ENCODE measurements around the gene RPS6KA4. TPM values are rescaled to one million over a fixed set of nuclear protein-coding genes. Genes with fewer than 3 reads are reported as not detected.

The RPS6KA4 gene
- total RNA-seq, 4 donors from 2014 or later = 23.7 to 34.3 (median 26.2) TPM

DNA sequence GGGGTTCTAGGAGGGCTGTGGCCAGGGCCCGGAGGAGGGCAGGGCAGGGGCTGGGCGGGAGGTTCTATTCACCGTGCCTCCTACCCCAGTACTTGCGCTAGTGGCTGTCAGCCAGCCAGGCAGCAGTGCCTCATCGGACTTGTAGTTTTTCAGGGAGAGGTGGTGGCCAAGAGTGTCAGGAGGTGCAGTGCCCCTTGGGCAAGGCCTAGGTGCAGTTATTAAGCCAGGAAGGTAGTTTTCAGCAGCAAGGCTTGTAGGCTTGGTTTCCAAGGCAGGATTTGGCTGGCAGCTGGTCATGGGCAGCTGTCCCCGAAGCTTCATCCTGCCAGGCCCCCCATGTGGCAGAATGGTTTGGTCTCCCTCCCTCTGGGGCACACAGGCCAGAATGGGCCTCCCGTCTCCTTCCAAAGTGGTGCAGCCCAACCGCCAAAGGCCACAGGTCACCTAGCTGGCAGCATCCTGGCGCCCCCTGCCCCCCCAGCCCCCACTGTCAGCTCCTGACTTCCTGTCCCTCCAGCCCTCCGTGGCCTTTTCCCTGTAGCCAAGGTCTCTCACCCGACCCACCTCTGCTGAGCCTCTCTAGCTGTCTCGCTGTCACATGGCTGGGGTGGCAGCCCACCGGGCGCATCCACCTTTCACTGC is 10.5 kb upstream of the RPS6KA4 start:
- DNase-seq (ENCODE audit: low spot score in 2 of 2) = no peak
- WGBS, 2 donors = 53 to 57% methylated on average over 12 to 14 of the region's 14 CpGs
- TF ChIP-seq EP300 (IDR thresholded peaks at IDR 0.05) (no peak), POLR2A (IDR thresholded peaks at IDR 0.05) (no peak)
- TF ChIP-seq, protein P1, sequence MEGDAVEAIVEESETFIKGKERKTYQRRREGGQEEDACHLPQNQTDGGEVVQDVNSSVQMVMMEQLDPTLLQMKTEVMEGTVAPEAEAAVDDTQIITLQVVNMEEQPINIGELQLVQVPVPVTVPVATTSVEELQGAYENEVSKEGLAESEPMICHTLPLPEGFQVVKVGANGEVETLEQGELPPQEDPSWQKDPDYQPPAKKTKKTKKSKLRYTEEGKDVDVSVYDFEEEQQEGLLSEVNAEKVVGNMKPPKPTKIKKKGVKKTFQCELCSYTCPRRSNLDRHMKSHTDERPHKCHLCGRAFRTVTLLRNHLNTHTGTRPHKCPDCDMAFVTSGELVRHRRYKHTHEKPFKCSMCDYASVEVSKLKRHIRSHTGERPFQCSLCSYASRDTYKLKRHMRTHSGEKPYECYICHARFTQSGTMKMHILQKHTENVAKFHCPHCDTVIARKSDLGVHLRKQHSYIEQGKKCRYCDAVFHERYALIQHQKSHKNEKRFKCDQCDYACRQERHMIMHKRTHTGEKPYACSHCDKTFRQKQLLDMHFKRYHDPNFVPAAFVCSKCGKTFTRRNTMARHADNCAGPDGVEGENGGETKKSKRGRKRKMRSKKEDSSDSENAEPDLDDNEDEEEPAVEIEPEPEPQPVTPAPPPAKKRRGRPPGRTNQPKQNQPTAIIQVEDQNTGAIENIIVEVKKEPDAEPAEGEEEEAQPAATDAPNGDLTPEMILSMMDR (IDR thresholded peaks at IDR 0.05) = no peak
- H3K27ac ChIP-seq = no peak overlapping the region
- H3K27me3 ChIP-seq = no peaks in the 10 kb centered on the region
- H3K36me3 ChIP-seq = no peaks in the 10 kb centered on the region
- no peaks in the 10 kb centered on the region for H3K9me3 ChIP-seq
- H3K4me3 ChIP-seq = no peak overlapping the region
- peaks cover 0 to under 1% (median 0%) of the 10 kb centered on the region in 4 donors for H3K4me1 ChIP-seq

DNA sequence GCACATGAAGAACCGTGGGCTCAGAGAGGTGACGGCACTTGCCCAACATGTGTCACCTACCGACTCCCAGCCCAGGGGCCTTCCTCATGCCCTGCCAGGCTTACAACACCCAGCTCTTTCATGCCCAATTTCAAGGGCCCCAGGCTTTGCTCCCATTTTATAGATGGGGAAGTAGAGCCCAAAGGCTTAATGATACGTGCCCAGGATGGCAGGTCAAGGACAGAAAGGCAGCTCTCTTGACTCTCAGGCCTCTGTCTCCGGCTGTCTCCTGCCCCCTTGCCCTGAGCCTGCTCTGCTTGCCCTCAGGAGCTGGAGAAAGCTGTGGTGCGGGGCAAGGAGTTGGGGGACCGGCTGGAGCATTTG is 10.0 kb upstream of the RPS6KA4 start:
- H3K4me3 ChIP-seq = no peak overlapping the region
- no peaks in the 10 kb centered on the region for H3K4me1 ChIP-seq
- TF ChIP-seq EP300 (IDR thresholded peaks at IDR 0.05) (no peak), POLR2A (IDR thresholded peaks at IDR 0.05) (no peak)
- TF ChIP-seq, protein P1 (IDR thresholded peaks at IDR 0.05) = no peak
- H3K9me3 ChIP-seq = no peaks in the 10 kb centered on the region
- WGBS, 2 donors = 87 to 88% methylated on average over 6 to 7 of the region's 7 CpGs
- no peaks in the 10 kb centered on the region for H3K27me3 ChIP-seq
- H3K27ac ChIP-seq = no peak overlapping the region
- H3K36me3 ChIP-seq = no peaks in the 10 kb centered on the region
- DNase-seq (ENCODE audit: low spot score in 2 of 2) = no peak

DNA sequence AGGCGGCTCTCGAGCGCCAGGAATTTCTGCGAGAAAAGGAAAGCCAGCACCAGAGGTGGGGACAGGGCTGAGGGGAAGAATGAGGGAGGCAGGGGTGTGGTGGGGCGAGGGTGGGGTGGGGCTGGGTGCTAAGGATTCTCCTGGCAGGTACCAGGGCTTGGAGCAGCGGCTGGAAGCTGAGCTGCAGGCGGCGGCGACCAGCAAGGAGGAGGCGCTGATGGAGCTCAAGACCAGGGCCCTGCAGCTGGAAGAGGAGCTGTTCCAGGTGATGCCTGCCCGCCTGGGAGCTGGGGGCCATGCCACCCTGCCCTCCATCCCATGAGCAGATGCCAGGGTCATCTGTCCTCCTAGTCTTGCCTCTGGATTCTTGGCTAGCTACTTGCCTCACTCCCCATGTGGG is 9.6 kb upstream of the RPS6KA4 start:
- Histone ChIP-seq H3K4me1 (no peaks in the 10 kb centered on the region), H3K9me3 (no peaks in the 10 kb centered on the region), H3K4me3 (no peak overlapping the region), H3K36me3 (no peaks in the 10 kb centered on the region), H3K27ac (no peak overlapping the region), H3K27me3 (no peaks in the 10 kb centered on the region)
- TF ChIP-seq, protein P1 (IDR thresholded peaks at IDR 0.05) = no peak
- TF ChIP-seq EP300 (IDR thresholded peaks at IDR 0.05) = no peak
- no peak for TF ChIP-seq POLR2A (IDR thresholded peaks at IDR 0.05)
- no peak for DNase-seq (ENCODE audit: low spot score in 2 of 2)
- WGBS, 2 donors = 86 to 88% methylated on average over 10 to 11 of the region's 11 CpGs

DNA sequence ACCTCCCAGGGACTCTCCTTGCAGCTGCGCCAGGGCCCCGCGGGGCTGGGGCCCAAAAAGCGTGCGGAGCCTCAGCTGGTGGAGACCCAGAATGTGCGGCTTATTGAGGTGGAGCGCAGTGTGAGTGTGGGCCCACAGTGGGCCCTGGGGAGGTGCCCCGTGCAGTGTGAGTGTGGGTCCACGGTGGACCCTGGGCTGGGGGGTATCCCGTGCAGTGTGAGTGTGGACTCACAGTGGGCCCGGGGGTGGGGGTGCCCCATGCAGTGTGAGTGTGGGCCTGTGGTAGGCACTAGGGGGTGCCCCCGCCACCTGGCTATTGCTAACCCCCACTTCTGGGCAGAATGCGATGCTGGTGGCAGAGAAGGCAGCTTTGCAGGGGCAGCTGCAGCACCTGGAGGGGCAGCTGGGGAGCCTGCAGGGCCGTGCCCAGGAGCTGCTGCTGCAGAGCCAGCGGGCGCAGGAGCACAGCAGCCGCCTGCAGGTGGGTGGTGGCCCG is 7.8 kb upstream of the RPS6KA4 start:
- H3K27ac ChIP-seq = no peak overlapping the region
- H3K4me3 ChIP-seq = no peak overlapping the region
- no peaks in the 10 kb centered on the region for H3K9me3 ChIP-seq
- WGBS, 2 donors = 88 to 93% methylated on average over 14 to 16 of the region's 18 CpGs
- no peaks in the 10 kb centered on the region for H3K27me3 ChIP-seq
- no peaks in the 10 kb centered on the region for H3K36me3 ChIP-seq
- TF ChIP-seq EP300 (IDR thresholded peaks at IDR 0.05) (no peak), POLR2A (IDR thresholded peaks at IDR 0.05) (no peak)
- TF ChIP-seq, protein P1 (IDR thresholded peaks at IDR 0.05) = no peak
- DNase-seq (ENCODE audit: low spot score in 2 of 2) = no peak
- peaks cover 0 to 12% (median 4%) of the 10 kb centered on the region in 4 donors for H3K4me1 ChIP-seq

DNA sequence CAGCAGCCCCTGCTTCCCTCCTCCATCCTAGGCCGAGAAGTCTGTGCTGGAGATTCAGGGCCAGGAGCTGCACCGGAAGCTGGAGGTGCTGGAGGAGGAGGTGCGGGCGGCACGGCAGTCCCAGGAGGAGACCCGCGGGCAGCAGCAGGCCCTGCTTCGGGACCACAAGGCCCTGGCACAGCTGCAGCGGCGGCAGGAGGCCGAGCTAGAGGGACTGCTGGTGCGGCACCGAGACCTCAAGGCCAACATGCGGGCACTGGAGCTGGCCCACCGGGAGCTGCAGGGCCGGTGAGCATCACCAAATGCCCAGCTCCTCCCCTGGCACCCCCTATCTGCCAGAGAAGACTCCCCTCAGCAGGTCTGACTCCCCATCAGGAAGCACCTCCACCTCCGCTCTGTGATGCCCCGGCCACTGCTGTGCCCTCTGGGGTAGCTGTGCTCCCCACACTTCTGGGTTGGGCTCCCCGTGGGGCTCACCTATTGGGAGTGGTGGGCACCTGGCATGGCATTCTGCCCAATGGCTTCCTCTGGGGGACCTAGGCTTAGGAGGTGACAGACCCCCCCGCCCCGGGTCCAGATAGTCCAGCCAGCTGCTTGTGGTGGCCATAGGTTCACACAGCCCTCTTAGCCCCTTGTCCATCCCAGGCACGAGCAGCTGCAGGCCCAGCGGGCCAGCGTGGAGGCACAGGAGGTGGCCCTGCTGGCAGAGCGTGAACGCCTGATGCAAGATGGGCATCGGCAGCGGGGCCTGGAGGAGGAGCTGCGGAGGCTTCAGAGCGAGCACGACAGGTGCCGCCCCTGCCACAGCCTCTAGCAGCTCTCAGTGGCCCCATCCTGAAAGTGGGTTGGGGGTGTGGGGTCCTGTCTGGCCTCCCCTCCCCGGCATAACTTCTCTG is 6.6 kb upstream of the RPS6KA4 start:
- no peaks in the 10 kb centered on the region for H3K9me3 ChIP-seq
- H3K27me3 ChIP-seq = no peaks in the 10 kb centered on the region
- H3K27ac ChIP-seq = no peak overlapping the region
- DNase-seq (ENCODE audit: low spot score in 2 of 2) = no peak
- TF ChIP-seq, protein P1 (IDR thresholded peaks at IDR 0.05) = no peak
- TF ChIP-seq POLR2A (IDR thresholded peaks at IDR 0.05) (no peak), EP300 (IDR thresholded peaks at IDR 0.05) (no peak)
- H3K36me3 ChIP-seq = no peaks in the 10 kb centered on the region
- peaks cover 0 to 12% (median 4%) of the 10 kb centered on the region in 4 donors for H3K4me1 ChIP-seq
- no peak overlapping the region for H3K4me3 ChIP-seq
- 82 to 91% methylated on average over 24 to 33 of the region's 33 CpGs for WGBS, 2 donors

Measured in tibial nerve (tissue), 4 donors.